Measurements from ENCODE around the gene BCKDHB. TPM values are rescaled to one million over a fixed set of nuclear protein-coding genes. Genes with fewer than 3 reads are reported as not detected.

BCKDHB gene
- total RNA-seq, 1 experiment from 2014 or later, result 20.0 TPM

DNA sequence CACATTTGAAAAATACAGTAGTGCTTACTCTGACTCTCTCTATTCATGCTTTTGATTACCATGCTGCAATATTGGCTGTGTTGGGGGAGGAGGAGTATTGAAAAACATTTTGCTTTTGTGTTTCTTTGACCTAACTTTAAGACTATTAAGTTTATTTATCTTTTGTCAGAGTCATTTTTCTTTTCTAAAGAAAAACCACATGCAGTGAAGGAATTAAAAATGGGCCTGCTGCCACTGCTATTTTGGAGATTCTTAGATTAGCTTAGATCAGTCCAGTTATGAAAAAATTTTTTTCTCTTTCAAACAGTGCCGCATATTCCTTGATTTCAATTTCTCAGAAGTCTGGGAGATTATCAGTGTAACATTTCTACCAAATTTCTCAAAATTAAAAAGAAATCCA lies 36.1 kb downstream of the BCKDHB start:
- no peak overlapping the region for H3K27ac ChIP-seq (ENCODE audit: low read depth, low read length, poor library complexity, severe bottlenecking)
- H3K36me3 ChIP-seq (ENCODE audit: insufficient read depth, low read length, poor library complexity, severe bottlenecking), result no peaks in the 10 kb centered on the region
- no peak overlapping the region for H3K4me3 ChIP-seq (ENCODE audit: low read depth, low read length, poor library complexity, severe bottlenecking)
- intact Hi-C loops (cut with micrococcal nuclease; ENCODE audit: unreplicated experiment), result no loop called here
- peaks cover 20% of the 10 kb centered on the region for H3K4me1 ChIP-seq (ENCODE audit: insufficient read depth, low read length, poor library complexity, severe bottlenecking)
- BruUV-seq (replicated peaks), result no TSS peak
- H3K9me3 ChIP-seq (ENCODE audit: low read depth, low read length, poor library complexity, severe bottlenecking), result no peaks in the 10 kb centered on the region
- POLR2A ChIA-PET (ENCODE audit: low non-redundant PET), result no interaction called here
- DNase-seq (ENCODE audit: low spot score), result no peak
- no peak for TF ChIP-seq CTCF (conservative IDR thresholded peaks at IDR 0.05; ENCODE audit: low read depth, low read length)
- TF ChIP-seq EZH2 (IDR thresholded peaks at IDR 0.05; ENCODE audit: borderline replicate concordance, low read depth, low read length, poor library complexity, severe bottlenecking), result no peak
- CTCF ChIA-PET, result no interaction called here
- H3K27me3 ChIP-seq (replicated peaks; ENCODE audit: insufficient read depth, low read depth, low read length, poor library complexity), result no peaks in the 10 kb centered on the region

DNA sequence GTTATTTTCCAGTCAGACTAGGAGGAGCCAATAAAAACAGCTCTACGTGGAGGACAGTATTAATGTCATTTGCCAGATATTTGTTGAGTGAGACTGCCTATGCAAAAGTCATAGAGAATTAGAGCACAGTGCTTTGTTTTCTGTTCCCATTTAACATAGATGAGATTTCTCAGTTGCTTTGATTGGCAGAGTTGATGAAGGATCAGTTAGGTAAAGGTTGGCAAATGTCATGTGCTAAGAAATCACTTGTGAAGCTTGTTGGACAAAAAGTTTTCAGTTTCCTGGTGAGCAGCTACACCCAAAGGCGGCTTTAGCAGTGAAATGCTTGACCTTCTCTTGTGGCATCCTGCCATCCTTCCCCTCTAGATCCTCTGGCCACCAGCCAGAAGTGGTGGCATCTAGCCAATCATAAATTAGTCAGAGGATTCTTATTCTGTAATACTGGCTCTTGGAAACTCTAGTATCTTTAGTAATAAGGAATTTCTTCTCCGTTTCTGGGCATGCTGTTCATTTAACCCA lies 37.0 kb downstream of the BCKDHB start:
- no TSS peak for BruUV-seq (replicated peaks)
- Histone ChIP-seq H3K9me3 (ENCODE audit: low read depth, low read length, poor library complexity, severe bottlenecking) (no peaks in the 10 kb centered on the region), H3K4me1 (ENCODE audit: insufficient read depth, low read length, poor library complexity, severe bottlenecking) (peaks cover 20% of the 10 kb centered on the region), H3K27ac (ENCODE audit: low read depth, low read length, poor library complexity, severe bottlenecking) (no peak overlapping the region), H3K27me3 (replicated peaks; ENCODE audit: insufficient read depth, low read depth, low read length, poor library complexity) (no peaks in the 10 kb centered on the region), H3K4me3 (ENCODE audit: low read depth, low read length, poor library complexity, severe bottlenecking) (no peak overlapping the region), H3K36me3 (ENCODE audit: insufficient read depth, low read length, poor library complexity, severe bottlenecking) (no peaks in the 10 kb centered on the region)
- peak; percentile 70 for DNase-seq (ENCODE audit: low spot score)
- intact Hi-C loops (cut with micrococcal nuclease; ENCODE audit: unreplicated experiment), result no loop called here
- ChIA-PET POLR2A (ENCODE audit: low non-redundant PET) (no interaction called here), CTCF (no interaction called here)
- TF ChIP-seq CTCF (conservative IDR thresholded peaks at IDR 0.05; ENCODE audit: low read depth, low read length), result no peak
- no peak for TF ChIP-seq EZH2 (IDR thresholded peaks at IDR 0.05; ENCODE audit: borderline replicate concordance, low read depth, low read length, poor library complexity, severe bottlenecking)

DNA sequence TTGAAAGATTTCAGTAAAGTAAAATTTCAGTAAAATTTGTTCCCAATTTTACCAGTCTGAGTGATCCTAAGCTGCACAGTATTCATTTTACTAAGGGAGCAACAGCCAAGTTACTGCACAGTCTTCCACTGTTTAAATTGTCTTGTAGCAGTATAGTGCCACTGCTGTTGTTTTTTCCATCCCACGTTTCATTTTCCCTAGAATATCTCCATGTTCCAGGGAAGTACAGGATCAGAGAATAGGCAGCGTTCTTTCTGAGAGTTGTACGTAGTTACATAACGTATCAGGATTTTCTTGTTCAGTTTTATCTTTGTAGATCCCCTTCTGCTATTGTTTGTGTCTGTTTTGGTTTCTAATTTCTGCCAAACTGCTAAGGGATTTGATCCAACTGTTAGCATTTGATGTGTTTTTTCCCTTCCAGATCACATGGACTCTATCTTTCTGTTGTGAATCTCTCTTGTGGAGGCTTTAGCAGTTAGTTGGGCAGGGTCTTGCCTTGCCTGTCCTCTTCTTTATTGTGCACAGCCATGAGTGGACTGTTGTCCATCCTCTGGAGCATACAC lies 38.4 kb downstream of the BCKDHB start:
- CTCF ChIA-PET, result no interaction called here
- H3K4me3 ChIP-seq (ENCODE audit: low read depth, low read length, poor library complexity, severe bottlenecking), result no peak overlapping the region
- no peaks in the 10 kb centered on the region for H3K9me3 ChIP-seq (ENCODE audit: low read depth, low read length, poor library complexity, severe bottlenecking)
- no peak overlapping the region for H3K27ac ChIP-seq (ENCODE audit: low read depth, low read length, poor library complexity, severe bottlenecking)
- DNase-seq (ENCODE audit: low spot score), result no peak
- no peak for TF ChIP-seq CTCF (conservative IDR thresholded peaks at IDR 0.05; ENCODE audit: low read depth, low read length)
- no peak for TF ChIP-seq EZH2 (IDR thresholded peaks at IDR 0.05; ENCODE audit: borderline replicate concordance, low read depth, low read length, poor library complexity, severe bottlenecking)
- POLR2A ChIA-PET (ENCODE audit: low non-redundant PET), result no interaction called here
- peaks cover 20% of the 10 kb centered on the region for H3K4me1 ChIP-seq (ENCODE audit: insufficient read depth, low read length, poor library complexity, severe bottlenecking)
- intact Hi-C loops (cut with micrococcal nuclease; ENCODE audit: unreplicated experiment), result no loop called here
- H3K36me3 ChIP-seq (ENCODE audit: insufficient read depth, low read length, poor library complexity, severe bottlenecking), result no peaks in the 10 kb centered on the region
- no TSS peak for BruUV-seq (replicated peaks)
- H3K27me3 ChIP-seq (replicated peaks; ENCODE audit: insufficient read depth, low read depth, low read length, poor library complexity), result no peaks in the 10 kb centered on the region
